Activated CD4-positive, alpha-beta T cell treated with anti-CD3 and anti-CD28 coated beads for 4 hours (primary cell): Measurements from ENCODE around the gene UMOD.
"Not testable (repeated sequence)": the region's sequence is repeated elsewhere in the genome, so short reads cannot be mapped to it uniquely, and the experiment has no call there.

Experiments used
- DNase-seq, 2 donors: peaks; one replicate each; pipeline ENCODE4 v3.0.0-alpha.2; 2020

Gene UMOD

GRCh38 chr16:20320178-20320577 is 32.3 kb downstream of the UMOD start:
- DNase-seq = no peak

- DNase-seq = no peak
Measured at GRCh38 chr16:20319406-20319805, 33.1 kb downstream of the UMOD start.

- DNase-seq = no peak
Measured at GRCh38 chr16:20318437-20318836, 34.1 kb downstream of the UMOD start.

GRCh38 chr16:20318006-20318405 is 34.5 kb downstream of the UMOD start:
- no peak for DNase-seq

- no peak for DNase-seq
Measured at GRCh38 chr16:20317117-20317516, 35.4 kb downstream of the UMOD start.

- DNase-seq = no peak
Measured at GRCh38 chr16:20316715-20317114, 35.8 kb downstream of the UMOD start.

GRCh38 chr16:20315764-20316163 is 36.8 kb downstream of the UMOD start:
- no peak for DNase-seq

- DNase-seq = no peak
Measured at GRCh38 chr16:20314575-20314974, 37.9 kb downstream of the UMOD start.

GRCh38 chr16:20313741-20314140 is 38.8 kb downstream of the UMOD start:
- DNase-seq = no peak

- not testable (repeated sequence) for DNase-seq
Measured at GRCh38 chr16:20312536-20313095, 39.9 kb downstream of the UMOD start.

- no peak for DNase-seq
Measured at GRCh38 chr16:20311548-20311947, 41.0 kb downstream of the UMOD start.

GRCh38 chr16:20310421-20311395 is 41.8 kb downstream of the UMOD start:
- no peak for DNase-seq

GRCh38 chr16:20309786-20310185 is 42.7 kb downstream of the UMOD start:
- no peak for DNase-seq

- DNase-seq = no peak
Measured at GRCh38 chr16:20308801-20309590, 43.5 kb downstream of the UMOD start.

- no peak for DNase-seq
Measured at GRCh38 chr16:20308266-20308665, 44.2 kb downstream of the UMOD start.

GRCh38 chr16:20307791-20308190 is 44.7 kb downstream of the UMOD start:
- no peak for DNase-seq

GRCh38 chr16:20307240-20307671 is 45.3 kb downstream of the UMOD start:
- no peak for DNase-seq

GRCh38 chr16:20306401-20306800 is 46.1 kb downstream of the UMOD start:
- no peak for DNase-seq

GRCh38 chr16:20303012-20303411 is 49.5 kb downstream of the UMOD start:
- no peak for DNase-seq

GRCh38 chr16:20302389-20302788 is 50.1 kb downstream of the UMOD start:
- DNase-seq = no peak

GRCh38 chr16:20301840-20302239 is 50.7 kb downstream of the UMOD start:
- no peak for DNase-seq

GRCh38 chr16:20300312-20301097 is 52.0 kb downstream of the UMOD start:
- DNase-seq = no peak

- DNase-seq = no peak
Measured at GRCh38 chr16:20298452-20298851, 54.1 kb downstream of the UMOD start.
